Stimulated activated CD4-positive, alpha-beta T cell treated with anti-CD3 and anti-CD28 coated beads, TNF-alpha, amount 100 ng/mL, for 4 hours (primary cell): ENCODE data around the gene COL2A1.
A peak's percentile ranks its signal among the peaks of the same experiment; 100 is the strongest.

ENCODE experiments used
- DNase-seq, 3 experiments: peaks; one replicate each; pipeline ENCODE4 v3.0.0-alpha.2; 2020; ENCODE audit warnings: low read depth in 3 of 3

The COL2A1 gene

DNA sequence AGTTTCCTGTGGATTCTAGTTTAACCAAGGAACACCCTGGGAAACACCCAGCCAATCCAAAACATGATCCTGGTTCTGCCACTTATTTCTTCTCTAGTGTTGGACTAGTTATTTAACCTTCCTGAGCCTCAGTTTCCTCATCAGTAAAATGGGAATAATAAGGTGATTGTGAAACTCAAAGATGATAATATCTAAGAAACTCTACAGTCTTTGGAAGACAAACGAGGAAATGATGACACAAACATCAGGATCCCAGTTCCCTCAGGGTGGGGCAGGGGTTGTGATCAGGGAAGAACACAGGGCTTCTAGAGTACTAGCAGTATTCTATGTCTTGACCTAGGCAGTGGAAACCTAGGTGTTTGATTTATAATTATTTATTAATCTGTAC is 58.9 kb downstream of the COL2A1 start:
- no peak for DNase-seq

DNA sequence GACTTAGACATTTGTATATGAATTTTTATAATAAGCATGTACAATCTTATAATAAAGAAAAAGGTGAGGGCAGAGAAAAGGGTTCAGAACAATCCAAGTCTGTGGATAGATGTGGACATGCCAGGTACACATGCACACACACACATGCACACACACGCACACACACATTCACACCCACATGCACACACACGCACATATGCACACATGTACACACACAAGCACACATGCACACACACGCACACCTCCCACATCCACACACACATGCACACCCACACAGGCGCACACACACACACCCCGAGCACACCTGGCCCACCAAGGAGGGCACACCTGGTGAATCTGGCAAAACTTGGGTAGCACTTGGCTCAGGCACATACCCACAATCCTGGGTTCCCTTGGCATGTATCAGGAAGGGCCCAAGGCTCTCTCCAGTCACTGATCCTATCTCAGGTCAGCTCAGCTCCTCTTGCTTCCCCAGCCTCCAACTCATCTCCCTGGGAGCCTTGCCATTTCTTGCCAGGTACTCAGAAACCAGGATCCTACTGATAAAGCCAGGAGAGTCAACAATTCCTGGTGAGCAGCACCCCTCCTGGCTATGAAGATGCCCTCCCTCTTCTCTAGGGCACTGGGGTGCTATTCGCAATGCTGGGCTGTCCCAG is 59.5 kb downstream of the COL2A1 start:
- no peak for DNase-seq

DNA sequence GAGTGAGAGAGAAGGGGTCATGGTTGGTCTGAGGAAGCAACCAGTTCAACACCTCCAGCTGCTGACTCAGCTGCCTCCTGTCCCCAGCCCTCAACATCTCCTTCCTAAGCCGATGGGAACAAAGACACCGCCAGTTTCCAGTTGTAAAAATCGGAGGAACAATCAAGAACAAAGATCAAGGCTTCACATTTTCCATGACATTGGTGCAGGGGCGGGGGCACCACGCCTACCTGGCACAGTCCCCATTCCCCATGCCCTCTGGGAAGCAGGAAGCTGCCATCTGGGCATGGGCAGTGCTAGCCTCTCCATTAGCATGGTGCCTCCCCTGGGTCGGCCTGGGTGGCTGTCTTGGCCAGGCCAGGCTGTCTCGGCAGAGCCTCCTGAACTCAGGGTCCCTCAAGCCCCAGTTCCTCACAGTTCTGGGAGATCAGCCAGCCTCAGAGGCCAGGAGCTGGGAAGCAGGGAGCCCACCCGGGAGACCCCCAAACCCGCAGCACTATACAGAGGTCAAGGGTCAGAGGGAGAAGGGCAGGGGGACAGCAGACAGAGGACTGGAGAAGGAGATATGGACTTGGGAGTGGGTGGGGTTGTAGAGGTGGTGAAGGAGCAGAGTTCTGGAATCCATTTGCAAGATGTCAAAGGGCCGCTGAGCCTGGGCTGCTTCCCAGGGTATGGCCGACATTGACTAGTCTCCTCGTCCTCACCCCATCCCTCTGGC is 60.5 kb downstream of the COL2A1 start:
- DNase-seq, result no peak

DNA sequence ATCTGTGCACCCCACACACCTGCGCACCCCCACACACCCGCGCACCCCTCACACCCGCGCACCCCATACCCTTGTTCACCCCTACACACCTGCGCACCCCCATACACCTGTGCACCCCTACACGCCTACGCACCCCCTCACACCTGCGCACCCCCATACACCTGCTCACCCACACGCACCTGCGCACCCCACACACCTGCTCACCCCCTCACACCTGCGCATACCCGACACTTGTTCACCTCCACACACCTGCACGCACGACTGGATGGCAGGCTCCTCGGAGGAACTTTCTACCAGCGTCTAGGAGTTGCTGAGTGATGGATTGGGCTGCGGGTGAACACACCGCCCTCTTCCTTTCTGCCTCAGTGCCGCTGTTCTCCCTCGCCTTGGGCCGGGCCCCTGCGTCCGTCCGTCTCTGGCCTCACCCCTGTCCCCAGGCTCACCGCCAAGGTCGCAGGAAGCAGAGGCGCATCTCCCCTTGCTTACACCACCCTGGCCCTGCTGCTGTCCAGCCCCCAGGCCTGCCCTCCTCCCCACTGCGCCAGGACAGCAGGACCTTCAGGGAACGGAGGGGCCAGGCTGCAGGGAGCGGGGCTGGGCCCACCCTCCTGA is 61.6 kb downstream of the COL2A1 start:
- DNase-seq, result no peak

DNA sequence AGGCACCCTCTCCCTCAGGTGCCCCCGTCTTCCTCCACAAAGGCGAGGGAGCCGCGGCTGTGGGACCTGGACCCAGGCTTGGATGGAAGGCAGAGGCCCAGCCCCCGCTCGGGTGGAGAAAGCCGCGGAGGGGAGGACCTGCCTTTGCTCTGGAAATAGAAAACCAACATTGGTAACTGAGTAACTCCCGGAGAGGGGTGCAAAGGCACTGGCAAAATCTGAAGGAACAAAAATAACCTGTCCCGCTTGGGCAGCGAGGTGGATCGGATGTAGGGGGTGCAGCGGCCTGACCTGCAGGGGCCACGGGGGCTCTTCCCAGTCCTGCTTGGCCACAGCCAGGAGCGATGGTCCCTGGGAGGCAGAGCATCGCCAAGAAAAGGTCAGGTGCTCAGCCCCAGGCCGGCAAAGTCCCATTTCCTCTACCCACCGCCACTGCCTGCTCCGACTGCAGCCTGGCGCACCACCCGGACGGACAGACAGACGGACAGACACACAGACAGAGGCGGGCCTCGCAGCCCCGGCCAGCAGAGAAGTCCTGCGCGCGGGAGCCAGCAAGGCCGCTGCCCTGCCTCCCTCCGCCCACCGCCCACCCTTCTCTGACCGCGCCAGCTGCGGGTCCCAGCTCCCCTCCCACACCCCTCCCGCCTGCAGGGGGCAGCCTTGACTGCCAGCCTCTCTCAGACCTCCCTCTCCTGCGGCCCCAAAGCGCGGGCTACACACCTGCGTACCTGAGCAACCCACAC is 62.2 kb downstream of the COL2A1 start:
- peak in 1 of 3 experiments; percentile 17 for DNase-seq

DNA sequence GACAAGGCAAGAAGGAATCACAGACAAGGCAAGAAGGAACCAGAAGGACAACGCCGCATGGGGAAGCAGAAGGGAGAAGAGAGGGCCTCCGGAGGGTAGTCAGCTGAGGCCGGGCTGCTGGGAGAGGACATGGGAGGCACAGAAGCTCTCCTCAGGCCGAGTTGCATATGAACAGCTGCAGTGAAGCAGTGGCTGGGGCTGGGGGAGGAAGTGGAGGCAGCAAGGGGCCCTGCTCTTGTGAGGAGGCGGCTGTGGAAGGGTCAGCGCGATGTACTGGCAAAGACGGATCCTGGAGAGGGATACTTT is 62.8 kb downstream of the COL2A1 start:
- DNase-seq, result no peak

DNA sequence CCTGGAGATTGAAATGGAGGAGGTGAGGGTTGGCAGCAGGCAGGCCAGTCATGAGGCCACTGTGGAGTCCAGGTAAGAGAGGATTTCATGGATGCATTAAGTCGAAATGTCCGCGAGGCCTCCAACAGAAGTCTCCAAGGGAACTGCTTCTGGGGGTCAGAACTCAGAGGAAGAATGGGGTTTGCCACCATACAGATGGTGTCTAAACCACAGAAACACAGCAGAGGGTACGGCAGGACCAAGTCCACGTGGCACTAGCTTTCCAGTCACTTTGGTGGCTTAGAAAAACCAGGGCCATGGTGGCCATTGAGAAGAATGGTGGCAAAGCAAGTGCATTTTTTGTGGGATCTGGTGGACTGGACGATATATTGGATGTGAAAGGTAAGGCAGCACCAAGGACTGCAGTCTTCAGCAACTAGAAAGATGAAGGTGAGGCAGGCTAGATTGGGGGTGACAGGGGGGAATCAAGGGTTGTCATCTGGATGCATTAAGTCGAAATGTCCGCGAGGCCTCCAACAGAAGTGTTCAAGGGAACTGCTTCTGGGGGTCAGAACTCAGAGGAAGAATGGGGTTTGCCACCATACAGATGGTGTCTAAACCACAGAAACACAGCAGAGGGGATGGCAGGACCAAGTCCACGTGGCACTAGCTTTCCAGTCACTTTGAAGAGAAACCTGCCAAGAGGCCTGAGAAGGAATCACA is 63.4 kb downstream of the COL2A1 start:
- DNase-seq, result no peak

DNA sequence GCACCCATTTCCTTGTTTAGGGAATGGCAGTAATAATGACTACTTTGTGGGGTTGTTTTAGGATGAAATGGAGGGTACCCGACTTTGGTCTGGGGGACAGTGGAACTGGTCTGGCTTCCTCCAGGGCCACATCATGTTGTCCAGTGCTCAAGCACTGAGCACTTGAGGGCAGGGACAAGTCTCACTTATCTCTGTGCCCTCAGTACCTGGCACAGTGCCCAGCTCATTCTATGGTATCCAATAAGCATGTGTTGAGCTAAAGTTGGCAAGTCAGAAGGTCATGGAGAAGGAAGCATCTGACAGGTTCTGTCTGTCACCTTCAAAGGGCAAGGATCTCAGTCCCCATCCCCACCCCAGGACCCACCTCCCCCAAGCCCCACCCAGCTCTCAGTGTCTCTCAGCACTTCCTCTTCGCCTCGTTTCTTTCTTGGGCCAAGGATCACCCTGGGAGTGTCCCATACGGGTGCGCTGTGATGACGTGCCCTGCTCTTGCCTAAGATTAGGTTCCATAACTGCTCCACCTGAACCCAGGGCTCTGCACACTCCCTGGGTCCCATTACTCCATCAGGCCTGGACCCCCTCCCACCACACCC is 65.2 kb downstream of the COL2A1 start:
- no peak for DNase-seq

DNA sequence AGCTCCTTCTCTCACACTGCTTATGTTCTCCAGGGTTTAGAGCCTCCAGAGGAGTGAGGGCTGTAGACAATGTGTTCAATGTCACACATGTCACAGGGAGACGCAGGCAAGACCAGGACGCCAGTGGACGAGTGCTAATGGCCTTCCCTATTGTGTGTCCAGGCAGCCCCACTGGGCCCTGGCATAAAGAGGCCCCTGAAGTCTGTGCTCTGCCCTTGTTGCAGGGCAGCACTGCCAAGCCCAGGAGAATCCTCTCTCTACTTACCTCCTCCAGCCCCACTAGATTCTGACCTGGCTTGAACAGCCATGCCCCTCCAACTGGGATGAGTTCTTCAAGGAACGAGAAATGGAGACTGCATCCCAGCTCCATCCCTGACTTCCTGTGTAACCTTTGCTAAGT is 65.7 kb downstream of the COL2A1 start:
- no peak for DNase-seq

DNA sequence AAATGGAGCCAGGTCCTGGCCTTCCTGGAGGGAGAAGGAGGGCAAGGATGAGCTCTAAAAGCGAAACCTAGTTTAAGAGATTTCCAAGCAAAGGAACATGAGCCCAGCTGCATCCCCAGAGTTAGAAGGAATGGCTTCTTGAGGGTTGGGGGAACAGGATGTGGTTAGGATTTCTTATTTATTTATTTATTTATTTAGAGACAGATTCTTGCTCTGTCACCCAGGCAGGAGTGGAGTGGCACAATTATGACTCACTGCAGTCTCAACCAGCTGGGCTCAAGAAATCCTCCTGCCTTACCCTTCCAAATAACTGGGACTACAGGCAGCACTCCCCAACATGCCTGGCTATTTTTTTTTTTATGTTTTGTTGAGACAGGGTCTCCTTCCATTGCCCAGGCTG is 66.2 kb downstream of the COL2A1 start:
- no peak for DNase-seq

DNA sequence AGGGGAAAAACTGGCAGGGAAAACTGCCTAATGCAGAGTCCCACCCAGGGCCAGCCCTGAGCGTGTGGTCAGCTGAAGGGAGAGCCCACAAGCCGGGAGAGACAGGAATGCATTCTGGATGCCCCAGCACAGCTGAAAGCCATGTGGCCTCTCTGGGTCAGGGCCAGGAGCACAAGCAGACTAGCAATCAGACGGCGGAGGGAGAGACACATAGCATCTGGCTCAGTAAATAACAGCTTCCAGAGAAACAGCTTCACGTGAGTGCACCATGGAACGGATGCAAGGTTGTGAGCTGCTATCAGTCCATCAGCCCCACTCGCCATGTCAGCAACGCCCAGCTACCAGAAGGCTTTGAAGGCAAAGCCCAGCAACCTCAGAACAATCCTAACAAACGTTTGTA is 69.1 kb downstream of the COL2A1 start:
- no peak for DNase-seq

DNA sequence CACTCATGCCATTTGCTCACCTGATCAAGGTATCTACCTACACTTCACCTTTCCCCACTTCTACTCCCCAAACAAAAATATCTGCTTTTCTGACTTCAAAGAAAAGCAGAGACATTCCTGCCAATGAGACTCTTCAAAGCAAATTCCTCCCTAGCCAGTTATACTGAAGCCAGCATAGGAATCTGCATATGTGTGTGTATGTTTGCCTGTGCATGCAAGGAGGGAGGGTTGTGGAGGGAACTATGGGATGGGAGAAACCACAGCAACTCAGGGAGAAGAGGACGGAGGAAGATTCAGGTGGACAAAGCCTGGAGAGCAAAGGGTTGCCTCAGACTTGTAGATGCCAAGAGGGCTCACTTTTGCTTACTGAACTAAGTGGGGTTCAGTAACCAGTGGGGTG is 73.1 kb downstream of the COL2A1 start:
- DNase-seq, result no peak

DNA sequence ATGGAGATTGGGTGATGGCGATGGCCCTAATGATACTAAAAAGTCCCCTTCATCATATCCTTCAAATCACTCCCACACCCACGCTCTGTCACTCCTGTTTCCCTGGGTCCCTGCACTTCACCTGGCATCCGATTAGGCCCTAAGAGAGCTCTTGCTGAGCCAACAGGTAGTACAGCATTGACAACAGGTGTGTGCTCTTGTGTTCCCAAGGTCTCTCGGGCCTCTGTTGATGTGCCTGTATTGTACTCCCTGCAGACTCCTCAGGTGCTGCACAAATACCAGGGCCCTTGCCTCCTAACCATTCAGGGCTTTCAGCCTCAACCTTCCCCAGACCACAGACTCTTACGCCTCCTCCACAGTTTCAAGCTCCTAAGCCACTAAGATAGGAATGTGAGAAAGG is 73.6 kb downstream of the COL2A1 start:
- no peak for DNase-seq

DNA sequence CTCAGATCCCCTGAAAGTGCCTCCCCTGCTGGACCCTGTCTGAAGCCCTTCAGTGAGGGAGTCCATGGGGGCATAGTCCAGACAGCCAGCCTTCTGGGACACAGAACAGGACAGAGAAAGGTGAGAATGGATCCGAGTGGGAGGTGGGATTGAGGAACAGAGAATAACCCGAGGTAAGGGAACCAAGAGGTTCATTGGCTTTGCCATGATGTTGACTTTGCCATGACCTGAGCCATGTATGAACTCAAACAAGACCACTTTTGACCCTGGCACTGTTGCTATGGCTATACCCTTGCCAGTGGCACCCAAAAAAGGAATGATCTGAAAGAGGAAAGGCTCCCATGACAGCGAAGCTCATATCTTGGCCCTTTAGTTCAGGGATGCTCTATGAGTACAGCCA is 76.9 kb downstream of the COL2A1 start:
- DNase-seq, result no peak
